CD14-positive monocyte (primary cell): ENCODE results near the gene GRID1. TPM values are rescaled to one million over a fixed set of nuclear protein-coding genes. Genes with fewer than 3 reads are reported as not detected.

Source experiments
- DNase-seq, 3 donors: peaks; one replicate each; pipeline ENCODE4 v3.0.0-alpha.2; 2011 to 2022
- H2AFZ ChIP-seq: 2 replicates; pipeline ENCODE4 v1.6.0; 2012; ENCODE audit warnings: mild to moderate bottlenecking, low read depth, low read length, inconsistent platforms; ENCODE audit not compliant: insufficient read depth, poor library complexity, severe bottlenecking
- H3K27ac ChIP-seq, 2 donors: 1 replicate in 1 of 2; 2 replicates in 1 of 2; pipeline ENCODE4 v1.5.1; 2012 to 2013; ENCODE audit warnings: low read length in 2 of 2, control low read depth in 1 of 2, inconsistent platforms in 1 of 2, low read depth in 1 of 2, mild to moderate bottlenecking in 1 of 2
- H3K27me3 ChIP-seq, 2 donors: one replicate each; pipeline versions ENCODE4 v1.6.0 to v1.6.1; 2011 to 2013; ENCODE audit warnings: low read length in 2 of 2; ENCODE audit not compliant: control insufficient read depth in 2 of 2, insufficient read depth in 2 of 2
- H3K36me3 ChIP-seq, 2 donors: replicated peaks in 1 of 2; 1 replicate in 1 of 2; 2 replicates in 1 of 2; pipeline versions ENCODE4 v1.5.1 to v1.6.1; 2012 to 2013; ENCODE audit warnings: low read length in 2 of 2, control low read depth in 1 of 2, inconsistent platforms in 1 of 2, mild to moderate bottlenecking in 1 of 2; ENCODE audit not compliant: insufficient read depth in 2 of 2, control insufficient read depth in 1 of 2
- H3K4me1 ChIP-seq, 2 donors: 1 replicate in 1 of 2; 2 replicates in 1 of 2; pipeline versions ENCODE4 v1.5.1 to v1.6.1; 2012 to 2013; ENCODE audit warnings: low read length in 2 of 2, control low read depth in 1 of 2, inconsistent platforms in 1 of 2, mild to moderate bottlenecking in 1 of 2, moderate library complexity in 1 of 2; ENCODE audit not compliant: insufficient read depth in 2 of 2, control insufficient read depth in 1 of 2
- H3K4me2 ChIP-seq: replicated peaks from 2 replicates; pipeline ENCODE3; 2012; ENCODE audit warnings: low read length, moderate library complexity, mild to moderate bottlenecking; ENCODE audit not compliant: poor library complexity, severe bottlenecking; ENCODE audit errors: extremely low read depth
- H3K4me3 ChIP-seq, 3 experiments: fragments of 200-600 bp in 1 of 3; sonication (generic) in 1 of 3; replicated peaks in 1 of 3; 1 replicate in 2 of 3; 2 replicates in 1 of 3; pipeline ENCODE4 v1.5.1; 2011 to 2013; ENCODE audit warnings: low read length in 3 of 3, mild to moderate bottlenecking in 3 of 3, control low read depth in 2 of 3, low read depth in 2 of 3, inconsistent platforms in 1 of 3, moderate library complexity in 1 of 3
- H3K79me2 ChIP-seq: 2 replicates; pipeline ENCODE4 v1.6.0; 2012; ENCODE audit warnings: mild to moderate bottlenecking, control low read depth, inconsistent platforms, low read length, moderate library complexity; ENCODE audit not compliant: insufficient read depth
- H3K9ac ChIP-seq: 2 replicates; pipeline ENCODE4 v1.6.0; 2017; ENCODE audit warnings: low read length, mild to moderate bottlenecking; ENCODE audit not compliant: insufficient read depth, poor library complexity, severe bottlenecking
- H3K9me3 ChIP-seq, 2 donors: replicated peaks in 1 of 2; 1 replicate in 1 of 2; 2 replicates in 1 of 2; pipeline versions ENCODE4 v1.5.1 to v1.6.1; 2012 to 2013; ENCODE audit warnings: low read length in 2 of 2, control low read depth in 1 of 2; ENCODE audit not compliant: control insufficient read depth in 1 of 2, insufficient read depth in 1 of 2
- H4K20me1 ChIP-seq: 2 replicates; pipeline ENCODE4 v1.6.0; 2012; ENCODE audit warnings: mild to moderate bottlenecking, low read length, control low read depth, moderate library complexity; ENCODE audit not compliant: insufficient read depth
- H3K27ac Mint-ChIP-seq, 7 donors: one replicate each; pipeline ENCODE4 v1.8.0; 2020; ENCODE audit warnings: mild to moderate bottlenecking in 7 of 7, mixed read lengths in 7 of 7, moderate library complexity in 6 of 7, inconsistent platforms in 2 of 7
- H3K27me3 Mint-ChIP-seq, 3 donors: one replicate each; pipeline ENCODE4 v1.8.0; 2021 to 2022; ENCODE audit warnings: low read depth in 3 of 3, mild to moderate bottlenecking in 3 of 3, mixed read lengths in 3 of 3, moderate library complexity in 3 of 3, inconsistent platforms in 1 of 3
- H3K36me3 Mint-ChIP-seq, 2 donors: one replicate each; pipeline ENCODE4 v1.8.0; 2020; ENCODE audit warnings: mixed read lengths in 2 of 2, inconsistent platforms in 1 of 2, mild to moderate bottlenecking in 1 of 2
- H3K4me1 Mint-ChIP-seq: one replicate; pipeline ENCODE4 v1.8.0; 2020; ENCODE audit warnings: mild to moderate bottlenecking, mixed read lengths
- H3K4me3 Mint-ChIP-seq, 2 donors: one replicate each; pipeline ENCODE4 v1.8.0; 2020; ENCODE audit warnings: mild to moderate bottlenecking in 2 of 2, mixed read lengths in 2 of 2, moderate library complexity in 1 of 2
- H3K9me3 Mint-ChIP-seq, 7 donors: one replicate each; pipeline ENCODE4 v1.8.0; 2020 to 2022; ENCODE audit warnings: mixed read lengths in 7 of 7, mild to moderate bottlenecking in 6 of 7, moderate library complexity in 6 of 7, inconsistent platforms in 2 of 7
- CTCF ChIP-seq: fragments of 200-600 bp; IDR thresholded peaks from one replicate; pipeline ENCODE4 v1.8.0; 2022; ENCODE audit warnings: antibody characterized with exemption, mild to moderate bottlenecking
- WGBS: methylation state at CpG from one replicate; pipeline ENCODE4 v1.1.5; 2013; ENCODE audit warnings: missing lambda C conversion rate; ENCODE audit not compliant: insufficient coverage; 5-methylcytosine and 5-hydroxymethylcytosine counted together
- intact Hi-C, 2 donors: fragments of 100-400 bp; cut with micrococcal nuclease; formaldehyde crosslinking; loops; one replicate each; pipeline versions ENCODE4 v1.15.0 to v1.15.1; 2023
- polyA plus RNA-seq, 3 donors: library from polyadenylated mRNA; depleted of rRNA in 1 of 3; unstranded in 2 of 3; stranded (reverse) in 1 of 3; fragments of 300-500 nt in 2 of 3; fragments of >200 nt in 1 of 3; fragmentation: Illumina TruSeq in 2 of 3; gene quantifications; 1 replicate in 2 of 3; 2 replicates in 1 of 3; pipeline ENCODE4 v1.2.3, GENCODE V29; 2012 to 2021

Gene GRID1
- polyA plus RNA-seq, 3 donors: not detected

- H3K79me2 ChIP-seq: no peaks in the 10 kb centered on the region
- no peak overlapping the region for H3K27ac ChIP-seq
- no peaks in the 10 kb centered on the region for H3K36me3 ChIP-seq
- no peak overlapping the region for H3K9ac ChIP-seq
- no peaks in the 10 kb centered on the region for H3K36me3 Mint-ChIP-seq
- no peaks in the 10 kb centered on the region for H3K4me1 Mint-ChIP-seq
- H3K4me2 ChIP-seq: no peak overlapping the region
- H3K4me3 ChIP-seq: no peak overlapping the region
- H3K9me3 ChIP-seq: no peaks in the 10 kb centered on the region
- peaks cover 0 to 2% (median 0%) of the 10 kb centered on the region in 7 donors for H3K9me3 Mint-ChIP-seq
- WGBS: no CpG with 5 or more reads among the region's 1 CpG
- no peak overlapping the region for H3K4me3 Mint-ChIP-seq
- no peak overlapping the region for H3K27ac Mint-ChIP-seq
- TF ChIP-seq CTCF: no peak
- peaks cover 2 to 9% (median 9%) of the 10 kb centered on the region in 3 donors for H3K27me3 Mint-ChIP-seq
- no peaks in the 10 kb centered on the region for H4K20me1 ChIP-seq
- DNase-seq: no peak
- no peak overlapping the region for H2AFZ ChIP-seq
- H3K27me3 ChIP-seq: no peaks in the 10 kb centered on the region
- no peaks in the 10 kb centered on the region for H3K4me1 ChIP-seq
- intact Hi-C loops: no loop called here
Observed at GRCh38 chr10:86305521-86305920, 61.1 kb downstream of the GRID1 start.

GRCh38 chr10:86304436-86304835 lies 62.2 kb downstream of the GRID1 start:
- Histone ChIP-seq H3K27ac (no peak overlapping the region), H4K20me1 (no peaks in the 10 kb centered on the region), H2AFZ (no peak overlapping the region), H3K4me2 (no peak overlapping the region), H3K9me3 (no peaks in the 10 kb centered on the region), H3K9ac (peak overlapping the region; percentile 15), H3K27me3 (no peaks in the 10 kb centered on the region), H3K79me2 (no peaks in the 10 kb centered on the region), H3K4me1 (no peaks in the 10 kb centered on the region), H3K4me3 (no peak overlapping the region), H3K36me3 (no peaks in the 10 kb centered on the region)
- intact Hi-C loops: no loop called here
- no peak for DNase-seq
- Mint-ChIP-seq H3K9me3 (peaks cover 0 to 2% (median 0%) of the 10 kb centered on the region in 7 donors), H3K4me1 (no peaks in the 10 kb centered on the region), H3K4me3 (no peak overlapping the region), H3K27me3 (peaks cover 2 to 9% (median 8%) of the 10 kb centered on the region in 3 donors), H3K36me3 (no peaks in the 10 kb centered on the region), H3K27ac (no peak overlapping the region)
- no peak for TF ChIP-seq CTCF
- 86% methylated on average over 2 of the region's 3 CpGs for WGBS
